Measurements from ENCODE around the gene SLC8A1. TPM values are rescaled to one million over a fixed set of nuclear protein-coding genes. Genes with fewer than 3 reads are reported as not detected.
"Not testable (repeated sequence)": the region's sequence is repeated elsewhere in the genome, so short reads cannot be mapped to it uniquely, and the experiment has no call there.

The SLC8A1 gene
- total RNA-seq, 1 experiment from 2014 or later, result 1.7 TPM

GRCh38 chr2:40085786-40086185 lies 366.1 kb downstream of the SLC8A1 start:
- Histone ChIP-seq H2BK20ac (ENCODE audit: low read depth, low read length, poor library complexity, severe bottlenecking) (no peak overlapping the region), H3K79me1 (ENCODE audit: insufficient read depth, low read depth, low read length, poor library complexity, severe bottlenecking) (no peaks in the 10 kb centered on the region), H3K79me2 (ENCODE audit: insufficient read depth, low read length) (no peaks in the 10 kb centered on the region), H4K5ac (ENCODE audit: insufficient read length, low read depth, low read length) (no peak overlapping the region), H2AK5ac (ENCODE audit: insufficient read length, low read length) (no peak overlapping the region), H4K20me1 (ENCODE audit: control insufficient read depth, insufficient read depth, insufficient read length) (no peaks in the 10 kb centered on the region), H2BK15ac (ENCODE audit: low read depth, low read length) (no peak overlapping the region), H2BK12ac (ENCODE audit: insufficient read length, low read depth, low read length) (no peak overlapping the region), H3K14ac (ENCODE audit: insufficient read depth, low read length) (no peak overlapping the region), H3T11ph (ENCODE audit: low read length) (no peak overlapping the region), H3K23ac (ENCODE audit: insufficient read length, low read depth, low read length) (no peak overlapping the region), H3K4me1 (ENCODE audit: insufficient read depth, low read length) (no peaks in the 10 kb centered on the region), H4K91ac (ENCODE audit: insufficient read length, low read depth, low read length) (no peak overlapping the region), H3K9me3 (ENCODE audit: control insufficient read depth, low read depth, low read length) (no peaks in the 10 kb centered on the region), H2BK5ac (ENCODE audit: insufficient read length, low read length) (no peak overlapping the region), H2BK120ac (ENCODE audit: low read depth, low read length, poor library complexity, severe bottlenecking) (no peak overlapping the region), H3K23me2 (ENCODE audit: insufficient read length, low read depth, low read length, poor library complexity, severe bottlenecking) (no peaks in the 10 kb centered on the region), H2AFZ (ENCODE audit: low read length) (no peak overlapping the region), H3K56ac (ENCODE audit: insufficient read length, low read depth, low read length) (no peak overlapping the region), H3K9ac (ENCODE audit: extremely low read depth, insufficient read length, low read length) (no peak overlapping the region), H3K4ac (ENCODE audit: low read depth, low read length) (no peak overlapping the region), H4K8ac (replicated peaks; ENCODE audit: insufficient read length, low read depth, low read length) (no peak overlapping the region), H3K27me3 (ENCODE audit: insufficient read depth, low read length) (no peaks in the 10 kb centered on the region), H3K27ac (ENCODE audit: insufficient read length, low read depth, low read length) (no peak overlapping the region), H3K4me2 (ENCODE audit: insufficient read depth, insufficient read length, low read length) (no peak overlapping the region), H3K18ac (ENCODE audit: insufficient read length, low read depth, low read length) (no peak overlapping the region)
- WGBS (ENCODE audit: extremely low coverage, insufficient read length, low lambda C conversion rate), result no CpG with 5 or more reads among the region's 2 CpGs
- no peak for DNase-seq
- Mint-ChIP-seq H3K9me3 (peaks cover 0 to 10% of the 10 kb centered on the region in 2 experiments; a peak in 3 of 5 replicates), H3K4me1 (no peaks in the 10 kb centered on the region), H3K4me3 (no peak overlapping the region), H3K27me3 (ENCODE audit: low read depth) (no peaks in the 10 kb centered on the region), H3K36me3 (ENCODE audit: insufficient read depth in 1 of 3, low read depth in 3 of 3) (peaks cover 0 to 11% (median 0%) of the 10 kb centered on the region in 3 experiments; a peak in 4 of 7 replicates), H3K27ac (no peak overlapping the region)
- TF ChIP-seq CTCF (conservative IDR thresholded peaks at IDR 0.05), result no peak

- H4K5ac ChIP-seq (ENCODE audit: insufficient read length, low read depth, low read length); H3K14ac ChIP-seq (ENCODE audit: insufficient read depth, low read length); H3T11ph ChIP-seq (ENCODE audit: low read length); H3K27ac Mint-ChIP-seq; H3K9ac ChIP-seq (ENCODE audit: extremely low read depth, insufficient read length, low read length); H2BK15ac ChIP-seq (ENCODE audit: low read depth, low read length); H2BK20ac ChIP-seq (ENCODE audit: low read depth, low read length, poor library complexity, severe bottlenecking); H2AK5ac ChIP-seq (ENCODE audit: insufficient read length, low read length); H2AFZ ChIP-seq (ENCODE audit: low read length); H4K20me1 ChIP-seq (ENCODE audit: control insufficient read depth, insufficient read depth, insufficient read length); H3K79me1 ChIP-seq (ENCODE audit: insufficient read depth, low read depth, low read length, poor library complexity, severe bottlenecking); H3K4me3 Mint-ChIP-seq; H3K23ac ChIP-seq (ENCODE audit: insufficient read length, low read depth, low read length); H3K27me3 Mint-ChIP-seq (ENCODE audit: low read depth); H4K8ac ChIP-seq (replicated peaks; ENCODE audit: insufficient read length, low read depth, low read length); H2BK5ac ChIP-seq (ENCODE audit: insufficient read length, low read length); H3K27ac ChIP-seq (ENCODE audit: insufficient read length, low read depth, low read length); H3K4me2 ChIP-seq (ENCODE audit: insufficient read depth, insufficient read length, low read length); H2BK120ac ChIP-seq (ENCODE audit: low read depth, low read length, poor library complexity, severe bottlenecking); H3K4ac ChIP-seq (ENCODE audit: low read depth, low read length); H3K27me3 ChIP-seq (ENCODE audit: insufficient read depth, low read length); H3K79me2 ChIP-seq (ENCODE audit: insufficient read depth, low read length); H3K18ac ChIP-seq (ENCODE audit: insufficient read length, low read depth, low read length); H3K9me3 ChIP-seq (ENCODE audit: control insufficient read depth, low read depth, low read length); H3K23me2 ChIP-seq (ENCODE audit: insufficient read length, low read depth, low read length, poor library complexity, severe bottlenecking); H2BK12ac ChIP-seq (ENCODE audit: insufficient read length, low read depth, low read length); H3K4me1 ChIP-seq (ENCODE audit: insufficient read depth, low read length); H4K91ac ChIP-seq (ENCODE audit: insufficient read length, low read depth, low read length); H3K56ac ChIP-seq (ENCODE audit: insufficient read length, low read depth, low read length); DNase-seq: not testable (repeated sequence)
- Mint-ChIP-seq H3K36me3 (ENCODE audit: insufficient read depth in 1 of 3, low read depth in 3 of 3) (peaks cover 2 to 17% (median 5%) of the 10 kb centered on the region in 3 experiments; a peak in 6 of 7 replicates), H3K9me3 (peaks cover 10 to 11% of the 10 kb centered on the region in 2 experiments), H3K4me1 (peaks cover 12 to 15% of the 10 kb centered on the region in 2 experiments)
These were observed 378.6 kb downstream of the SLC8A1 start for GRCh38 chr2:40073336-40073735.

All from H9 (cell line).